ENCODE measurements around the gene SOHLH1.

- TF ChIP-seq CTCF (IDR thresholded peaks at IDR 0.05; ENCODE audit: low read depth, low read length, poor library complexity, severe bottlenecking) (no peak), EZH2phosphoT487 (IDR thresholded peaks at IDR 0.05; ENCODE audit: borderline replicate concordance, low read length) (no peak)
Observed at GRCh38 chr9:135745686-135746324, 46.5 kb upstream of the SOHLH1 start.

Data from DOHH2 (cell line).